DMS53 (cell line): ENCODE data around the gene NAT9.

Experiments used
- DNase-seq: peaks from one replicate; lab custom pipeline; 2025; lab: John Stamatoyannopoulos, UW

NAT9 gene

GRCh38 chr17:74805591-74805991, 29.4 kb upstream of the NAT9 start:
- no peak for DNase-seq

GRCh38 chr17:74804683-74805082, 28.5 kb upstream of the NAT9 start:
- no peak for DNase-seq

- no peak for DNase-seq
Measured at GRCh38 chr17:74803971-74804370, 27.8 kb upstream of the NAT9 start.

- no peak for DNase-seq
Measured at GRCh38 chr17:74803388-74803930, 27.3 kb upstream of the NAT9 start.

GRCh38 chr17:74801896-74802295, 25.8 kb upstream of the NAT9 start:
- DNase-seq, result no peak

GRCh38 chr17:74800531-74800930, 24.4 kb upstream of the NAT9 start:
- DNase-seq, result no peak

GRCh38 chr17:74799097-74799496, 23.0 kb upstream of the NAT9 start:
- no peak for DNase-seq

- DNase-seq, result no peak
Measured at GRCh38 chr17:74798239-74798707, 22.1 kb upstream of the NAT9 start.

GRCh38 chr17:74797824-74798223, 21.7 kb upstream of the NAT9 start:
- no peak for DNase-seq

- DNase-seq, result no peak
Measured at GRCh38 chr17:74796866-74797265, 20.7 kb upstream of the NAT9 start.

- no peak for DNase-seq
Measured at GRCh38 chr17:74796211-74796610, 20.1 kb upstream of the NAT9 start.

- no peak for DNase-seq
Measured at GRCh38 chr17:74795327-74796020, 19.3 kb upstream of the NAT9 start.

- no peak for DNase-seq
Measured at GRCh38 chr17:74792586-74793105, 16.5 kb upstream of the NAT9 start.

- no peak for DNase-seq
Measured at GRCh38 chr17:74790161-74791058, 14.3 kb upstream of the NAT9 start.

- DNase-seq, result no peak
Measured at GRCh38 chr17:74786431-74787055, 10.4 kb upstream of the NAT9 start.

- no peak for DNase-seq
Measured at GRCh38 chr17:74785981-74786360, 9.8 kb upstream of the NAT9 start.

GRCh38 chr17:74785096-74785980, 9.2 kb upstream of the NAT9 start:
- DNase-seq, result no peak

- no peak for DNase-seq
Measured at GRCh38 chr17:74784125-74784810, 8.1 kb upstream of the NAT9 start.

GRCh38 chr17:74782571-74782970, 6.4 kb upstream of the NAT9 start:
- no peak for DNase-seq

- peak; percentile 40 for DNase-seq
Measured at GRCh38 chr17:74780443-74781238, 4.5 kb upstream of the NAT9 start.
